Neural progenitor cell (in vitro differentiated cells): Measurements from ENCODE around the gene EPHB1. TPM values are rescaled to one million over a fixed set of nuclear protein-coding genes. Genes with fewer than 3 reads are reported as not detected.

Experiments
- DNase-seq: peaks from one replicate; pipeline ENCODE4 v3.0.0-alpha.2; 2016; ENCODE audit warnings: low spot score
- H2AFZ ChIP-seq: fragments of 200-600 bp; sonication (generic); replicated peaks from 2 replicates; pipeline ENCODE4 v1.6.1; 2016; ENCODE audit warnings: antibody characterized with exemption
- H3F3A ChIP-seq: fragments of 200-600 bp; sonication (generic); 2 replicates; pipeline ENCODE4 v1.6.1; 2016; ENCODE audit warnings: antibody characterized with exemption, low read depth
- H3K27ac ChIP-seq: fragments of 200-600 bp; sonication (generic); 2 replicates; pipeline ENCODE4 v1.5.1; 2016; ENCODE audit warnings: mild to moderate bottlenecking
- H3K27me3 ChIP-seq: fragments of 200-600 bp; sonication (generic); 2 replicates; pipeline ENCODE4 v1.6.1; 2016; ENCODE audit warnings: mild to moderate bottlenecking, moderate library complexity
- H3K36me3 ChIP-seq: fragments of 200-600 bp; sonication (generic); 2 replicates; pipeline ENCODE4 v1.5.1; 2016
- H3K4me1 ChIP-seq: fragments of 200-600 bp; sonication (generic); 2 replicates; pipeline ENCODE4 v1.6.1; 2016; ENCODE audit warnings: mixed run types
- H3K4me2 ChIP-seq: fragments of 200-600 bp; sonication (generic); 2 replicates; pipeline ENCODE4 v1.6.1; 2016
- H3K4me3 ChIP-seq: fragments of 200-600 bp; sonication (generic); 2 replicates; pipeline ENCODE4 v1.5.1; 2016
- H3K79me2 ChIP-seq: fragments of 200-600 bp; sonication (generic); 2 replicates; pipeline ENCODE4 v1.6.1; 2016; ENCODE audit warnings: low read depth
- H3K9ac ChIP-seq: fragments of 200-600 bp; sonication (generic); 2 replicates; pipeline ENCODE4 v1.6.1; 2016
- H3K9me3 ChIP-seq: fragments of 200-600 bp; sonication (generic); 2 replicates; pipeline ENCODE4 v1.5.1; 2016; ENCODE audit warnings: low read depth
- H4K20me1 ChIP-seq: fragments of 200-600 bp; sonication (generic); 2 replicates; pipeline ENCODE4 v1.6.1; 2016; ENCODE audit warnings: low read depth
- H3K27ac Mint-ChIP-seq: 3 replicates; pipeline ENCODE4 v1.8.0; 2021; ENCODE audit warnings: mixed read lengths
- H3K27me3 Mint-ChIP-seq: 2 replicates; pipeline ENCODE4 v1.8.0; 2022; ENCODE audit warnings: low read depth, mild to moderate bottlenecking, inconsistent platforms, moderate library complexity, mixed read lengths; ENCODE audit not compliant: insufficient read depth
- H3K36me3 Mint-ChIP-seq: 3 replicates; pipeline ENCODE4 v1.8.0; 2021; ENCODE audit warnings: mixed read lengths
- H3K4me1 Mint-ChIP-seq: 3 replicates; pipeline ENCODE4 v1.8.0; 2021; ENCODE audit warnings: mixed read lengths
- H3K4me3 Mint-ChIP-seq: 3 replicates; pipeline ENCODE4 v1.8.0; 2021; ENCODE audit warnings: mild to moderate bottlenecking, moderate library complexity, mixed read lengths
- H3K9me3 Mint-ChIP-seq: 3 replicates; pipeline ENCODE4 v1.8.0; 2020; ENCODE audit warnings: mixed read lengths
- CTCF ChIP-seq: fragments of 200-600 bp; sonication (generic); IDR thresholded peaks from 2 replicates; pipeline ENCODE4 v1.5.1; 2017; ENCODE audit warnings: antibody characterized with exemption, mild to moderate bottlenecking
- EZH2 ChIP-seq: fragments of 200-600 bp; sonication (generic); IDR thresholded peaks from 2 replicates; pipeline ENCODE4 v1.6.1; 2017; ENCODE audit warnings: antibody characterized with exemption, mild to moderate bottlenecking, moderate library complexity
- EZH2phosphoT487 ChIP-seq: fragments of 200-600 bp; sonication (generic); IDR thresholded peaks from 2 replicates; pipeline ENCODE4 v1.6.1; 2017; ENCODE audit warnings: antibody characterized with exemption
- total RNA-seq: library from RNA; depleted of rRNA; stranded (reverse); fragments of >200 nt; gene quantifications from 2 replicates; pipeline ENCODE4 v1.2.3, GENCODE V29; 2015; ENCODE audit warnings: low replicate concordance

Gene EPHB1
- total RNA-seq, 1 donor from 2014 or later = 9.1 TPM

- DNase-seq = no peak
- TF ChIP-seq EZH2 (no peak), EZH2phosphoT487 (no peak), CTCF (no peak)
- H4K20me1 ChIP-seq = no peaks in the 10 kb centered on the region
- Mint-ChIP-seq H3K4me1 (peaks cover 3% of the 10 kb centered on the region), H3K27me3 (peaks cover 9% of the 10 kb centered on the region), H3K36me3 (peaks cover 3% of the 10 kb centered on the region), H3K9me3 (peaks cover 9% of the 10 kb centered on the region), H3K27ac (no peak overlapping the region), H3K4me3 (no peak overlapping the region)
- H3K36me3 ChIP-seq = no peaks in the 10 kb centered on the region
- no peaks in the 10 kb centered on the region for H3F3A ChIP-seq
- H3K9ac ChIP-seq = no peak overlapping the region
- no peaks in the 10 kb centered on the region for H3K79me2 ChIP-seq
- no peak overlapping the region for H3K4me2 ChIP-seq
- H3K27me3 ChIP-seq = no peaks in the 10 kb centered on the region
- no peak overlapping the region for H2AFZ ChIP-seq
- peaks cover 6% of the 10 kb centered on the region for H3K4me1 ChIP-seq
- peaks cover 10% of the 10 kb centered on the region for H3K9me3 ChIP-seq
- no peak overlapping the region for H3K4me3 ChIP-seq
- no peak overlapping the region for H3K27ac ChIP-seq
These were observed 133.8 kb downstream of the EPHB1 start for GRCh38 chr3:134928819-134929218.

- no peaks in the 10 kb centered on the region for H3K79me2 ChIP-seq
- DNase-seq = no peak
- no peak overlapping the region for H3K27ac ChIP-seq
- TF ChIP-seq CTCF (no peak), EZH2 (no peak), EZH2phosphoT487 (no peak)
- H3K9ac ChIP-seq = no peak overlapping the region
- H3K27me3 ChIP-seq = no peaks in the 10 kb centered on the region
- H3K36me3 ChIP-seq = no peaks in the 10 kb centered on the region
- H2AFZ ChIP-seq = no peak overlapping the region
- H3K9me3 ChIP-seq = no peaks in the 10 kb centered on the region
- H3K27me3 Mint-ChIP-seq = peaks cover 10% of the 10 kb centered on the region
- H3K4me3 ChIP-seq = no peak overlapping the region
- H3K4me2 ChIP-seq = no peak overlapping the region
- no peaks in the 10 kb centered on the region for H3F3A ChIP-seq
- no peaks in the 10 kb centered on the region for H4K20me1 ChIP-seq
- peaks cover 13% of the 10 kb centered on the region for H3K4me1 Mint-ChIP-seq
- no peak overlapping the region for H3K27ac Mint-ChIP-seq
- H3K36me3 Mint-ChIP-seq = peaks cover 3% of the 10 kb centered on the region
- H3K4me1 ChIP-seq = peaks cover 13% of the 10 kb centered on the region
- H3K9me3 Mint-ChIP-seq = no peaks in the 10 kb centered on the region
- no peak overlapping the region for H3K4me3 Mint-ChIP-seq
These were observed 134.9 kb downstream of the EPHB1 start for GRCh38 chr3:134929976-134930375.

GRCh38 chr3:134931045-134931785 lies 136.2 kb downstream of the EPHB1 start:
- Mint-ChIP-seq H3K4me1 (peaks cover 23% of the 10 kb centered on the region), H3K36me3 (peaks cover 1% of the 10 kb centered on the region), H3K9me3 (no peaks in the 10 kb centered on the region), H3K27me3 (peaks cover 12% of the 10 kb centered on the region), H3K27ac (no peak overlapping the region), H3K4me3 (no peak overlapping the region)
- no peaks in the 10 kb centered on the region for H3K27me3 ChIP-seq
- no peak for DNase-seq
- peaks cover 1% of the 10 kb centered on the region for H3F3A ChIP-seq
- H3K27ac ChIP-seq = no peak overlapping the region
- H3K4me3 ChIP-seq = no peak overlapping the region
- H3K36me3 ChIP-seq = no peaks in the 10 kb centered on the region
- TF ChIP-seq CTCF (no peak), EZH2 (no peak), EZH2phosphoT487 (no peak)
- no peaks in the 10 kb centered on the region for H3K79me2 ChIP-seq
- H3K9ac ChIP-seq = no peak overlapping the region
- peaks cover 25% of the 10 kb centered on the region for H3K4me1 ChIP-seq
- no peak overlapping the region for H2AFZ ChIP-seq
- no peaks in the 10 kb centered on the region for H4K20me1 ChIP-seq
- no peaks in the 10 kb centered on the region for H3K9me3 ChIP-seq
- no peak overlapping the region for H3K4me2 ChIP-seq
